ENCODE results near the gene ST3GAL5.
"Not testable (repeated sequence)": the region's sequence is repeated elsewhere in the genome, so short reads cannot be mapped to it uniquely, and the experiment has no call there.

ST3GAL5 gene

DNA sequence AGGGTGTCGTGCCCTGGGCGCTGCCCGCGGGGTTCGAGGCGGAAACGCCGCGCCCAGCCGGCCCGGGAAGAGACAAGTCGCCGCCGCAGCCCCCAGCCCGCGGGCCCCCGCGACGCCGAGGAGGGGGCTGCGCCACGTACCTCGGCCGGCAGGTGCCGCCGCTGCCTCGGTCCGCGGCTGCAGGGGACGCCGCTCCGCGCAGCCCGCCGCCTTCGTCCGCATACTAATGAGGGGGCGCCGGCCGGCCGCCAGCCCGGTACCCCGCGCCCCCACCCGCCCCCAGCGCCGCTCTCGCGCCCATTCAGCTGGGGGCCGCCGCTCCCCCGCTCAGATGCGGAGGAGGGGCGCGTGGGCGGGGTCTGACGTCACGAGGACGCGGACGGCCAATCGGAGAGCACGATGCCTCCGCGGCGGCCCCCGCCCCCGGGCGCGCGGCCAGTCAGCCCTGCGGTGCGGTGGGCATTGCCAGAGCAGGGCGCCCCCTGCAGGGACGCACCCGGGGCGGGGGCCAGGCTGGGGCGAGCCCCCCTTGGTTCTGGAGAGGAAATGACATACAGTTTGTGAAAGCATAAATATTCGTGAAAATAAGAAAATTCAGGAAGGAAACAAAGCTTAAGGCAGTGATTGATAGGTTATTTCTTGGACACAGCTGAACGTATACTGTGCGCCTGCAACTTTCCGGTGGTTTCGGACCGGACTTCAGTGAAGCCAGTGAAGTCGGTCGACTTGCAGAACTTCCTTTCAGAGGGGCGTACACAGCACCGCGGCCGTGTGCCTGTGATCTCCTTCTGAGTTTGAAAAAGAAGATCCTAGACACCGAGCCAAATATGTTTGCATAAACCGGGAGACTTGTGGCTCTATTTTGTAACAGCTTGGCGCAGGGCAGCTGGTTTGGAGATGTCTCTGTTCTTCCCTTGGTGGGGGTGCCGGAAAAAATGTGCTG is at the start of gene ST3GAL5:
TSS of gene ST3GAL5 (minus strand) at position 307 of the 943 bp plus-strand sequence. CDS start at position 222, 85 bp downstream.
- peak; percentile 92 to 94 for DNase-seq

DNA sequence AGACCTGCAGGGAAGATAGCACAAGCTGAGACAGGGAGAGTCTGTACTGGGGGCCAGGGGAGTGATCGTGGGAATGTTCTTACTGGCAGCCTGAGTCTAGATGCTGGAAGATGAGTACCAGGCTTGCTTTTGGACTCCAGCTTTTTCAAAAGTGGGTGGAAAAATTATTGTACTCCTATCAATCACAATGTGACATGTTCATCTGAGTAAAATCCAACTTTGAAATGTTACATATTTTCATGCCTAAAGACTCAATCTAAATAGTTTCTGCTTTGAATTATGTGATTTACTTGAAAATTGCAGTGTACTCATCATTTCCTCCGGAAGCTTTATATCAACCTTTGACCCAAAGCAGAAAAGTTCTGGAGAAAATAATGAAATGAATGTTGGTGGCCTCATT is 49.7 kb upstream of the ST3GAL5 start:
- no peak for DNase-seq

DNA sequence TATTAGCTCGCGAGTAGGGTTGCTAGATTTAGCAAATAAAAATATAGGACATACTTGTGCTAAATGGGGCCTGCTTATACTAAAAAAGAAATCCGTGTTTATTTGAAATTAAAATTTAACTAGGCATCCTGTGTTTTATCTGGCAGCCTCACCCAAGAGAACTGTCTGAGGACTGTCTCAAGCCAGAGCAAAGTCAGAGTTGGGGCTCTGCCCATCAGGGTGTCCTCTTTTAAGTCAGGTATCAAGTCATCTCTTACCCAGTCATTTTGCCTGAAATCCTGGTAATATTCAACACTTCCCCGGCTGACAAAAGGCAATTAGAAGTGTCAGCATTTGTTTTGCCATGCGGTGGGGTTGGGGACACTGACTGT is 48.3 kb upstream of the ST3GAL5 start:
- no peak for DNase-seq

DNA sequence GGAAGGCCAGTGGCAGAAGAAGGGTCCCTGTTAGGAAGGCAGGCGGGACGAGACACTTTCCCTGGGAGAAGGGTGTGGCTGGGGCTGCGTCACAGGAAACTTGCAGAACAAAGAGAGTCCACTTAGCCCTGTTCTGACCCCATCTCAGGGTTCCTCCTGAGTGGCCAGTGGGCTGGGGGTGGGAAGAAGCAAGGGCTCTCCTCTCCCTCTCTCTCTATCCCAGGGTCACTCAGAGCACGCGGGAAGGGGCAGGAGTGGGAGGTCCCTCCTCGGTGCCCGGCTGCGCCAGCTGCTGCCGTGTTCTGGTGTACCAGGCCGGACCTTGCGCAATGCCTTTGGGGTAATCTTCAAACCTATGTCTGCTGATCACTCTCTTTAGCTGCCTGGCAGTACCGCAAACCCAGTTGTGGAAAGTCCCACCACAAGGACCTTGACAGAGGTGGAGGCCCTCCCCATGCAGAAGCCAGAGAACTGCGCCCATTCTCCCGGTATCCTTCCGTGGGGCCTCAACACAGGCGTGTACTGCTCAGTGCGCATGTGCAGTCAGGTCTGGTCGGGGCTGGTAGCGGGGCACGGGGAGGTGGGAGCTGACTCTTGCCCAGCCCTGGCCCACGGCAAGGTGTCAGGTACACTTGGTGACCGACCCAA is 47.8 kb upstream of the ST3GAL5 start:
- DNase-seq: no peak

DNA sequence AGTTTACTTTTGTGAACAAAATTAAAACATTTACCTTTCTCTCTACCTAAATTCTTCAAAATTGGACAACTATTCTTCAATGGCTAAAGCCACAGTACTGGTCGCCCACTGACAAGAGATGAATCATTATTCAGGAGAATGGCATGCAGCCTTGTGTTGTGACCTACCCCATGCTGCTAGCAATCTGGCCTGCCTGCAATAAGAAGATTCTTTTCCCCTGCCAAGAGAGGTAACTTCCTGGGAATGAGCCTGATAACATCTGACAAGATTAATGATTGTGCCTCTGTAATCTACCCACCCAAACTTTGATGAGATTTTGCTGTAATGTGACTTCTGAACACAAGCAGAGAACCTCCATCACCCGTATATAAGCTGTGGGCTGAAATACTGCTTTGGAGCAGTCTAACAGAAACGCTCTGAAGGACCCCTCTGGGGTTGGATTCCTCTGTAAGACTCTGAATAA is 47.0 kb upstream of the ST3GAL5 start:
- no peak for DNase-seq

DNA sequence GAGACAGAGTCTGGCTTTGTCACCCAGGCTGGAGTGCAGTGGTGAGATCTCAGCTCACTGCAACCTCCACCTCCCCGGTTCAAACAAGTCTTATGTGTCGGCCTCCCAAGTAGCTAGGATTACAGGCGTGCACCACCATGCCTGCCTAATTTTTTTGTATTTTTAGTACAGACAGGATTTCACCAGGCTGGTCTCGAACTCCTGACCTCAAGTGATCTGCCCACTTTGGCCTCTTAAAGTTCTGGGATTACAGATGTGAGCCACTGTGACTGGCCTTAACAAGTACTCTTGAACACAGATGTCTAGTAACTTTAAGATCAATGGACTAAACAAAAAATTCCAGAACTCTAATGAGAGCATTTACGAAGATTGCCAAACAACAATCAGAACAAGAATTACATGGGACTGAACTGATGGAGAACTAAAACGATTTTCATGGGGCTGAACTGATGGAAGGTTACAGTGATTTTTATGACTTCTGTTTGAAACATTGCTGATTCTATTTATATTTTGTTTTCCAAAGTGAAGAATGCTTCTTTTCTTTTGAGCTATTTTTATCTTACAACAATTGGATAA is 46.5 kb upstream of the ST3GAL5 start:
- DNase-seq: no peak

DNA sequence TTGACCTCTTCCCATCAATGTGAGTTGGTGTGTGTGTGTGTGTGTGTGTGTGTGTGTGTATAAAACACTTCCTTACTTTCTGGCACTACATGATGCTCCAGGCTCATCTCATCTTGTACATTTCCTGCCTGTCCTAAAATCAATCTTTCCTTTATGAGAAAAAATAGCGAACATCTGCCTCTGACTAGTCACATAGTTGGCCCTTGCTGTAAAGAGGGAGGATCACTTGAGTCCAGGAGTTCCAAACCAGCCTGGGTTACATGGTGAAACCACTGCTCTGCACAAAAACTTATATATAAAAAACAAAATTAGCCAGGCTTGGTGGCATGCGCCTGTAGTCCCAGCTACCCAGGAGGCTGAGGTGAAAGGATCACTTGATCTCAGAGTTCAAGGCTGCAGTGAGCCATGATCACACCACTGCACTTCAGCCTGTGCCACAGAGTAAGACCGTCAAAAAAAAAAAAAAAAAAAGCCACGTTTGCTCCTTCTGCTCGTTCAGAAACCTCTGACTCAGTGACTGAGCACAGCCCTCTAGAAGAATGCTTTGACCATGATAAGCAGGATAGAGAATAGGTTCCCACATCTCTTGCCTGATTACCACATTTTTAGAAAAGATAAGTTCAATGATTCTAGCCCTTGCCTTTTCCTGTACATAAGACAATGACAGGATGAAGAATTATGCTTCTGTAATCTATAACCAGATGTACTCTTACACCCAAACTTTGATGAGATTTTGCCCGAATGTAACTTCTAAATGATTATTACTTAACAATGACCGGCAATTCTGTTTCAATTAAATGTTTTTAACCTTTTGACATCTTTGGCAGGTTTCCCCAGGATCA is 45.2 kb upstream of the ST3GAL5 start:
- no peak for DNase-seq

DNA sequence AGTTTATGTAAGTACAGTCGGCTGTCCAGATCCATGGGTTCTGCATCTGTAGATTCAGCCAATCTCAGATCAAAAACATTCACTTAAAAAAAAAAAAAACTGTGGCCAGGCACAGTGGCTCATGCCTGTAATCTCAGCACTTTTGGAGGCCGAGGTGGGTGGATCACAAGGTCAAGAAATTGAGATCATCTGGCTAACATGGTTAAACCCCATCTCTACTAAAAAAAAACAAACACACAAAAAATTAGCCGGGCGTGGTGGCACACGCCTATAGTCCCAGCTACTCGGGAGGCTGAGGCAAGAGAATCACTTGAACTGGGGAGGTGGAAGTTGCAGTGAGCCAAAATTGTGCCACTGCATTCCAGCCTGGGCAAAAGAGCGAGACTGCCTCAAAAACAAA is 42.4 kb upstream of the ST3GAL5 start:
- not testable (repeated sequence) for DNase-seq

DNA sequence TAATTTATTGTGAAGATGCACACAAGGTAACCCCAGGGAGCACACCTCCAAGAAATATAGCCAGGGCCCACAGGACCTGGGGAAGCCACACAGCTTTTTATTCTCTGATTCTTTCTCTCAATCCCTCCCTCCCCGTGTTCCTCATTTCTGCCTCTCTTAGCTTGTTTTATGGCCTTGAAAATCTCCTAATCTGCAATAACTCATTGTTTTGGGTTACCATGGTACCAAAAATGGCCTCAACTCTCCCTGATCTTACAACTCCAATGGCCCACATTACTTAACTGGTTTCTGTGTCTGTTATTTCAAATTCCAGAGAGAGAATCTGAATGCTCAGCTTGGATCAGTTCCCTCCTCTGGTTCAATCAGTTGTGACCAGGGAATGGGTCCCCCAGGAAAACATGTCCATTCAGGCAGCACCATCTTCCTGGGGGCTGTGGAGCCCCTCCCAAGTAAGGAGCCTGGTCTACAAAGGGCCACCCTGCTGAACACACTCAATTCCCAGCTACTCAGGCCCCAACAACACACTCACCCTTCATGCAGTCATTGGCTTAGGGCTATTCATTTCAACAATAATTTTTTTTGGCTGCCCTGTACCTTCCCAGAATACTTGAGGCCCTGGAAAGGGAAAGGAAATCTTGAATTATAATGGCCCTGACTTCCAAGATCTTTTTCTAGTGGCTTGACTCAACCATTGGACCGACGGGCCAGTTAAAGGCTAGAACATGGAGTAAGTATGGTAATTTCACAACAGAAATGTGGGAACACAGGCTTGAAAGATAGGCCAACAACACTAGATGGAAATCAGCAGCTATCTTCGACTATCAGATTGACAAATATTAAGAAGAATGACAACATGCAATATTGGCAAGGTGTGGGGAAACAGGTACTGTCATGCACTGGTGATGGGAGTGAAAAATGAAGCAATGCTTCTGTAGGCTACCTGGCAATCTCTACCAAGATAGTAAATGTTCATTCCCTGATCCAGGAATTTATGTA is 41.6 kb upstream of the ST3GAL5 start:
- DNase-seq: no peak

DNA sequence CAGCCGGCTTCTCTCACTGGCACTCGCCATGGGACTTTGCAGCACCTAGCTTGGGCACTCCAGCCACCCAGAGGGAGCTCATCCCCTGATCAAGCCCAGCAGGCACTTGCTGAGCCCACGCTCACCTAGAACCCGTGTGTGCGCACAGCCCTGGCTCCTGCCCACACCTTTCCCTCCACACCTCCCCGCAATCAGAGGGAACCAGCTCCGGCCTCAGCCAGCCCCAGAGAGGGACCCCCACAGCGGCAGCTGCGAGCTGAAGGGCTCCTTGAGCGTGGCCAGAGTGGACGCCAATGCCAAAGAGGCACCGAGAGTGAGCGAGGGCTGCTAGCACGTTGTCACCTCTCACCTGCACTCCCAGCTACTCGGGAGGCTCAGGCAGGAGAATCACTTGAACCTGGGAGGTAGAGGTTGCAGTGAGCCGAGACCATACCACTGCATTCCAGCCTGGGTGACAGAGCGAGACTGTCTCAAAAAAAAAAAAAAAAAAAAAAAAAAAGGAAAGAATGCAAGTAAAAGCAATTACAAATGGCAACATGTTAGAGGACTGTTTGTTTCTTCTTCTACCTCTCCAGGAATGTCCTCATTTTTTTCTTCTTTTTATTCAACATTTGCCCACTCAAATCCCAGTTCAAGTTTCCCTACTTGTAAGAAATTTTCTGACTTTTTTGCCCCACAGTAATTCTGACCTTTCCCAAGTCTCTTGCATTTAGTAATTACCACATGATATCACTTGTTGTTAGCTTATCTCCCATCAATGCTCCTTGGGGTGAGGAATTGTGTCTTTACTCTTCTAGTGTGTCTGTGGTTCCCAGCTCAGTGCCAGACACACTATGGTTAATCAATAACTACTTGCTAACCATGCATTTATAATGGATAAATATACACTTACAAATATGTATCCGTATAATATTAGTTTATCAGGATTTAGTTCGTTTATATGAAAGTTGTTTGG is 40.6 kb upstream of the ST3GAL5 start:
- DNase-seq: no peak

DNA sequence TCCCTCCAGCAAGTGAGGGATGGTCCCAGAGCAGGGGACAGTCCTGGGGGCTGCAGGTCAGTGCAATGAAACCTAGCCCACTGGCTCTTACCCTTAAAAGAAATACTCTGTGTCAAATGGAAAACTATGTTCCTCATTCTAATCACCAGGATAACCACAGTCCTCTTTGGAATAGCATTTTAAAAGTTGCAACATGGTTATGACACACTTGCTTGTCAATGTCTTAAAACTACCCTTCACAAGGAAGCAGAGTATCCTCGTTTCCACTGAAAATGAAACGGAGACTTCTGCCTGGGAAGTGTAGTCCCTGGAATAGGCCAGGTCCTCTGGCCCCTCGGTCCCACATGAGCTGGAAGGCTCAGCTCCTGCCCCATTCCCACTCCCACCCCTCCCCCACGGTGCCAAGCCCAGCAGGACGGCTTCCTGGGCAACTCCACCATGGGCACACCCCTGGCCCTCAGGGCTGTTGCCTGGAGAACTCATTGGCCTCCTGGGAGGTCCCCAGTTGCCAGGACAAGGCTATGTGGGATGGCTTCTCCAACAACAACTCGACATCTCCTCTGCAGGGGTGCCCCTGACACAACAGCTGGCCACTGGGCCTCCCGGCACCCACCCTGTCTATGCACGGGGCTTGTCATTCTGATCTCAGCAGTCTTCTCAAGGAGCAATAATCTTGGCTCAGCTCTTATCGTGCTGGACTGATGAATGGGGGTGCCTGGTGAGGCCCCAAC is 38.3 kb upstream of the ST3GAL5 start:
- no peak for DNase-seq

DNA sequence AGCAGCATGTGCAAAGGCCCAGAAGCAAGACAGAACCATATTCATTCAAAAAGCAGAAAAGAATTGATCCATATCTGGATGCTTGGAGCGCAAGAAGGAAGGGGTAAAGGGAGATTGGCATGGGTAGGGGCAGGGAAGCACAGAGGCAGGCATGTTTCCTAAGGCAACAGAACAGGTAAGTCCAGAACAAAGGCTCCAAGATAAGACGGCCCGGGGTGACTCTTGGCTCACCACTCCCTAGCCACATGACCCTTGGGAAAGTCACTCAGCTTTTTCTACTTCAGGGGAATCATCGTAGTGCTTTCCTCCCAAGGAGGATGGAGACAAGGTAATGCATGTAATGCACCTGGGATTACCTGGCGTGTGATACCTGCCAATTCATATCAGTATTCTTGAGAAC is 37.7 kb upstream of the ST3GAL5 start:
- DNase-seq: no peak

DNA sequence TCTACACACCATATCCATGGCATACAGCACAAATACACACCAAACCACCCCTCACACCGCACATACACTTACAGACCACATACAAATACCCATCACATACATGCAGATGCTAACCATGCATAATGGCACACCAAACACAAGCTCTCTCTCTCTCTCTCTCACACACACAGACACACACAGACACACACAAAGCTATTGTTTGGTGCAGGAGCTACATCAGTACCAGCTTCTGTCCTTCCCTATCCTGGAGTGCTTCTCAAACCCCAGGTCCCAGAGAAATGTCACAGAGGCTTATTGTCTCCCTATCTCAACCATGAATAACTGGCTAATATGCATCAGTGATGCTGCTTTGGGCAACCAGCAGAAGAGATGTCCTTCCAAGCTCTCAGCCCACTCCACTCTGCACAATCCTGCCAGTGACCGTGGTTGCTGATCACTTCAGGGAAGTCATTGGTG is 36.5 kb upstream of the ST3GAL5 start:
- no peak for DNase-seq

DNA sequence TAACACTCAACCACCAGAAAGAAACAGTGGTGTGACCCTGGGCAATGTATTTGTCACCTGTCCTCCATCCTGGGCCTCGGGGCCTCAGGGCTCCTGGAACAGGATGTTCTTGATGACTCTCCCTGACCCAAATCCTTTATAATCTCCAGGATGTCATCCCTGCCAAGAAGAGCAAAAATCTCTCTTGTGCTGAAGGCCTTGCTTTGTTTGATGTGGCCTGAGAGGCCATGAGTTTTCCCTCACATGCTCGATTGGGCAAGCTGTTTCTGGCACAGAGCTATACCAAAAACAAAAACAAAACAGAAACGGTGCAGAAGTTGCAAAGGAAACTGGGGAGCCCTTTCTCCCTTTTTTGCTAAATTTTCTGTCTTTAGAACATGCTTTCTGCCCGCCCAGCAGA is 35.7 kb upstream of the ST3GAL5 start:
- DNase-seq: no peak

DNA sequence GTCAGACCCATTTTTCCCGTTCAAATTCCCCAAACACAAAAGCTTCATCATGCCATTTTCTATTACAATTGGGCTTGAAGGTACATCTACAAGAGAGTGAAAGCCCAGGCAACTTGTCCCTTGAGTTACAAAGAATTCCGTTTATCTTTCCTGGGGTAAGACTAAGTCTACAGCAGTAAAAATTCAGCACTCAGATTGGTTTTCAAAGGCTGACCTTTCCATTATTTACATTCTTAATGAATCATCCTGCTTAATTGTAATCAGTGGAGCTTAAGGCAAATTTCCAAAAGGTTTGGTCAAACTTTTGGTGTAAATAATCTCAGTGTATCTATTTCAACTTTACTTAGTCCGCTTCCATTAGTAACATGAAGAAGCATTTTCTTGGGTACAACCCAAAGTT is 33.4 kb upstream of the ST3GAL5 start:
- no peak for DNase-seq

DNA sequence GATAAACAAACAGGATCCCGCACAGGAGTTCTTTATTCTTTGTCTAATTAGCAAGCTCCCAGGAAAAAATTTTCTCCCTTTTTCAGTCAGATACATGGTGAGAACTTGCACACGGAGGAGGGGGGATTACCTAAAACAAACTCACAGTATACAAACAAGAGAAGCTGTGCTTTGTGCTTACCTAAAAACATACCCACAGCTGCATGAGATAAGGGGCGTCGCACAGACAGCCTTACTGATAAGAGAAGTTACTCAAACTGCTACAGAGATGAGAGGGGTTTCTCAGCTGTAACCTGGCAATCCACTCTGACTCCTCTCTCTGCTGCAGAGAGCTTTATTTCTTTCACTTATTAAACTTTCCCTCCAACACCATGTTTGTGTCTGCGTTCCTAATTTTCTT is 32.9 kb upstream of the ST3GAL5 start:
- no peak for DNase-seq

DNA sequence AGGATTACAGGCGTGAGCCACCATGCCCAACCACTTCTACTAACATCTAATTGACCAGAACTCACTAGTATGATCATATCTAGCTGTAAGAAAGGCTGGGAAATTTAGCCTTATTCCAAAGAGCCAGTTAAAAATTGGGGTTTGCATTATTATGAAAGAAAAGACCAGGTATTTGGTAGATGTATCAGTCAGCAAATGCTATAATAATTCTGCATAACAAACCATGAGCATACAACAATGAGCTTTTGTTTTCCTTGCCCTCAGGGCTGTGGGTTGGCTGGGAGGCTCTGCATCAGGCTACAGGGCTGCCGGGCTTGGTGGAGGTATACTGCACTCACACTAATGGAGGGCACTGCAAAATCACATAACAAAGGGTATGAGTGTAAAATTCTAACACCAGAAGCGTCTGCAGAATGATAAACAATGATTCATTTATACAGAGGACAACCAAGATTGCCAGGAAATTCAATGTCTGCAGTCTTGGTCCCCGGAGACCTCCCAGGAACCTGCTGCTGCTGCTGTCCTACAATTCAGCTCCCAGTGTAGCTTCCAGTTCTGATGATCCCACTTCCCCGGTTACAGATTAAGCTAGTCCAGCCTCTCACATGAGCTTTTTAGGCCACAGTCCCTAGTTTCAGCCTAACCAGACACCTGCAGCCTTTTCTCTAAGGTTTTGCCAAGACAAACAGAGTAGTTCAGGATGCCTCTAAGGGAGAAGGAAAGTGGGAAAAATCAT is 32.2 kb upstream of the ST3GAL5 start:
- no peak for DNase-seq

DNA sequence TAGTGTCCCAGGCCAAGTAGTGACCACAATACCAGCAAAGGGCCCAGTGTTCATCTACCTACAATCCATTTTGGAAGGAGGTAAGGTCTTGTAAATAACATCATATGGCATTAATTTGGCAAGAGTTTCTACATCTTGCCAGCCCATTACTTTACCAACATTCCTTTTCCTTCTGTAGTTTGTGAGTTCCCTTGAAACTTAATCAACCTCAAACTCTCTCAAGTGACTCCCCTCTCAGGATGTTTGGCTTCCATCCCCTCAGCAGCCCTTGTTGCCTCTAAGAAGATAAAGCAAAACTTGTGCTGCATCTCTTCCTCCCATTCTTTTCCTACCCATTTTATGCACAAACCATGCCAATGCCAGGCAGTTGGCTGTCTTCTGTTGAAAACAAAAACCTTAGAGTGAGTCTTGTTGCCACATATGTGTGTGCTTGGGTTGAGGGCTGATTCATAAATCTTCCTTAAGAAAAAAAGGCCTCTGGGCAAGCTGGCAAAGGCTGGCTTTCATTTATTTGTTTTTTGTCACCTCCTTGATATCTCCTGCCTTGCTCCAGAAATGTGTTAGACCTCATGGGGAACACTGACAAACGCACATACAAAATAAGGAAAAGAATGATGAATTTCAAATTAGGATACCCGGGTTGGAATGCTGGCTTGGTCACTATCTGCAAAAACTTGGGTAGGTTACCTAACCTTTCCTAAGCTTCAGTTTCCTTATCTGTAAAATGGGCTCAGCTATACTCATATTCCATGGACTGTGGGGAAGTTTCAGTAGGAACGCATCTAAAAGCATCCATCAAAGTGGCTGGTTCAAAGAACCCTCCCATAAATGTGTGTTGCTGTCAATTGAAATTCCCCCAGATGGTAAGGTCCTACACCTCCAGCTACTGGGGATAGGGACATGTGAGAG is 29.4 kb upstream of the ST3GAL5 start:
- no peak for DNase-seq
